OCI-LY1 (cell line): ENCODE measurements around the gene MYO16.

ENCODE experiments used
- H2AFZ ChIP-seq: fragments of 200-600 bp; sonication (generic), shearing (Covaris generic); 2 replicates; pipeline ENCODE4 v1.6.0; 2014; ENCODE audit warnings: antibody characterized with exemption, mild to moderate bottlenecking, low read length
- H3F3A ChIP-seq: fragments of 200-600 bp; sonication (generic), shearing (Covaris generic); 2 replicates; pipeline ENCODE4 v1.6.0; 2014; ENCODE audit warnings: mild to moderate bottlenecking, antibody characterized with exemption, low read length, moderate library complexity; ENCODE audit not compliant: insufficient read depth
- H3K27ac ChIP-seq: fragments of 200-600 bp; sonication (generic); 2 replicates; pipeline ENCODE4 v1.5.1; 2014; ENCODE audit warnings: low read length, mixed run types, mild to moderate bottlenecking, low read depth; ENCODE audit not compliant: poor library complexity, severe bottlenecking
- H3K27me3 ChIP-seq: fragments of 200-600 bp; sonication (generic); 2 replicates; pipeline ENCODE4 v1.6.0; 2014; ENCODE audit warnings: antibody characterized with exemption, mild to moderate bottlenecking, low read length, moderate library complexity; ENCODE audit not compliant: insufficient read depth
- H3K36me3 ChIP-seq: fragments of 200-600 bp; sonication (generic); 2 replicates; pipeline ENCODE4 v1.6.1; 2014; ENCODE audit warnings: mild to moderate bottlenecking, antibody characterized with exemption, low read length, moderate library complexity, mixed read lengths; ENCODE audit not compliant: insufficient read depth
- H3K4me1 ChIP-seq: fragments of 200-600 bp; sonication (generic); 2 replicates; pipeline ENCODE4 v1.5.1; 2014; ENCODE audit warnings: mild to moderate bottlenecking, low read length, moderate library complexity; ENCODE audit not compliant: insufficient read depth, severe bottlenecking
- H3K4me2 ChIP-seq: fragments of 200-600 bp; sonication (generic), shearing (Covaris generic); 2 replicates; pipeline ENCODE4 v1.6.1; 2014; ENCODE audit warnings: low read length
- H3K4me3 ChIP-seq: fragments of 200-600 bp; sonication (generic); 2 replicates; pipeline ENCODE4 v1.5.1; 2014; ENCODE audit warnings: low read length, low read depth, mild to moderate bottlenecking, mixed read lengths; ENCODE audit not compliant: poor library complexity, severe bottlenecking
- H3K79me2 ChIP-seq: fragments of 200-600 bp; shearing (Covaris generic); 2 replicates; pipeline ENCODE4 v1.6.1; 2016; ENCODE audit warnings: mixed run types, low read length, mixed read lengths; ENCODE audit not compliant: insufficient read depth
- H3K9ac ChIP-seq: fragments of 200-600 bp; sonication (generic), shearing (Covaris generic); 2 replicates; pipeline ENCODE4 v1.6.1; 2014; ENCODE audit warnings: mild to moderate bottlenecking, low read length, mixed read lengths
- H3K9me2 ChIP-seq: fragments of 200-600 bp; sonication (generic), shearing (Covaris generic); 2 replicates; pipeline ENCODE4 v1.6.1; 2014; ENCODE audit warnings: low read depth, mild to moderate bottlenecking, low read length, mixed read lengths
- H3K9me3 ChIP-seq: fragments of 200-600 bp; shearing (Covaris generic); 2 replicates; pipeline ENCODE4 v1.6.1; 2014; ENCODE audit warnings: low read length, mixed read lengths
- H4K20me1 ChIP-seq: fragments of 200-600 bp; sonication (generic), shearing (Covaris generic); 2 replicates; pipeline ENCODE4 v1.6.0; 2016; ENCODE audit warnings: mild to moderate bottlenecking, low read length; ENCODE audit not compliant: insufficient read depth
- EZH2 ChIP-seq: fragments of 200-600 bp; sonication (generic), shearing (Covaris generic); IDR thresholded peaks from 2 replicates; pipeline ENCODE4 v1.8.0; 2017; ENCODE audit warnings: borderline replicate concordance, mixed run types, mild to moderate bottlenecking, antibody characterized with exemption, low read length, moderate library complexity, mixed read lengths
- TF ChIP-seq, protein P1 (sequence below): fragments of 200-600 bp; sonication (generic), shearing (Covaris generic); IDR thresholded peaks from 2 replicates; pipeline ENCODE4 v1.5.1; 2017; ENCODE audit warnings: mild to moderate bottlenecking, antibody characterized with exemption, low read length, moderate library complexity, mixed read lengths

The MYO16 gene

DNA sequence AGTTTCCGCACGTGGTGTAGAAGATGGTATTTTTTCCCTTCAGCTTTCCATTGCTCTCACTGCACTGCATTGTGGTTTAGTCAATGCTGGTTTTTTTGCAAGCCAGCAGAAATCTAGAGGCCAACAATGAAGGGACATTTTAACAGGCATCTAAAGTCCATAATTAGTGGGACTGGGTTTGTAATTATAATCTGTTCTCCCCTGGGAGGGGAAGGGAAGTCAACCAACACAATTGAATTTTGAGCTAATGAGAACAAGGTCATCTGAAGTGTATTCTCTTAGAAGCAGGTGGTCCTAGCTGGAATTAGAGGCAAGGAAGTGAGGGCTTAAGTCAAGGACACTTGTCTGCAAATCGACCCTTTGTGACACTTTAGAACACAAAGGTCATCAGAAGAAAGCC is 156.4 kb downstream of the MYO16 start:
- H4K20me1 ChIP-seq, result no peaks in the 10 kb centered on the region
- H3F3A ChIP-seq, result no peaks in the 10 kb centered on the region
- H3K4me3 ChIP-seq, result no peak overlapping the region
- no peaks in the 10 kb centered on the region for H3K36me3 ChIP-seq
- H3K27ac ChIP-seq, result no peak overlapping the region
- no peaks in the 10 kb centered on the region for H3K27me3 ChIP-seq
- H3K9ac ChIP-seq, result no peak overlapping the region
- no peaks in the 10 kb centered on the region for H3K9me3 ChIP-seq
- no peak overlapping the region for H2AFZ ChIP-seq
- no peaks in the 10 kb centered on the region for H3K79me2 ChIP-seq
- no peak for TF ChIP-seq EZH2
- TF ChIP-seq, protein P1, sequence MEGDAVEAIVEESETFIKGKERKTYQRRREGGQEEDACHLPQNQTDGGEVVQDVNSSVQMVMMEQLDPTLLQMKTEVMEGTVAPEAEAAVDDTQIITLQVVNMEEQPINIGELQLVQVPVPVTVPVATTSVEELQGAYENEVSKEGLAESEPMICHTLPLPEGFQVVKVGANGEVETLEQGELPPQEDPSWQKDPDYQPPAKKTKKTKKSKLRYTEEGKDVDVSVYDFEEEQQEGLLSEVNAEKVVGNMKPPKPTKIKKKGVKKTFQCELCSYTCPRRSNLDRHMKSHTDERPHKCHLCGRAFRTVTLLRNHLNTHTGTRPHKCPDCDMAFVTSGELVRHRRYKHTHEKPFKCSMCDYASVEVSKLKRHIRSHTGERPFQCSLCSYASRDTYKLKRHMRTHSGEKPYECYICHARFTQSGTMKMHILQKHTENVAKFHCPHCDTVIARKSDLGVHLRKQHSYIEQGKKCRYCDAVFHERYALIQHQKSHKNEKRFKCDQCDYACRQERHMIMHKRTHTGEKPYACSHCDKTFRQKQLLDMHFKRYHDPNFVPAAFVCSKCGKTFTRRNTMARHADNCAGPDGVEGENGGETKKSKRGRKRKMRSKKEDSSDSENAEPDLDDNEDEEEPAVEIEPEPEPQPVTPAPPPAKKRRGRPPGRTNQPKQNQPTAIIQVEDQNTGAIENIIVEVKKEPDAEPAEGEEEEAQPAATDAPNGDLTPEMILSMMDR, result no peak
- no peaks in the 10 kb centered on the region for H3K4me1 ChIP-seq
- no peaks in the 10 kb centered on the region for H3K9me2 ChIP-seq
- no peak overlapping the region for H3K4me2 ChIP-seq

DNA sequence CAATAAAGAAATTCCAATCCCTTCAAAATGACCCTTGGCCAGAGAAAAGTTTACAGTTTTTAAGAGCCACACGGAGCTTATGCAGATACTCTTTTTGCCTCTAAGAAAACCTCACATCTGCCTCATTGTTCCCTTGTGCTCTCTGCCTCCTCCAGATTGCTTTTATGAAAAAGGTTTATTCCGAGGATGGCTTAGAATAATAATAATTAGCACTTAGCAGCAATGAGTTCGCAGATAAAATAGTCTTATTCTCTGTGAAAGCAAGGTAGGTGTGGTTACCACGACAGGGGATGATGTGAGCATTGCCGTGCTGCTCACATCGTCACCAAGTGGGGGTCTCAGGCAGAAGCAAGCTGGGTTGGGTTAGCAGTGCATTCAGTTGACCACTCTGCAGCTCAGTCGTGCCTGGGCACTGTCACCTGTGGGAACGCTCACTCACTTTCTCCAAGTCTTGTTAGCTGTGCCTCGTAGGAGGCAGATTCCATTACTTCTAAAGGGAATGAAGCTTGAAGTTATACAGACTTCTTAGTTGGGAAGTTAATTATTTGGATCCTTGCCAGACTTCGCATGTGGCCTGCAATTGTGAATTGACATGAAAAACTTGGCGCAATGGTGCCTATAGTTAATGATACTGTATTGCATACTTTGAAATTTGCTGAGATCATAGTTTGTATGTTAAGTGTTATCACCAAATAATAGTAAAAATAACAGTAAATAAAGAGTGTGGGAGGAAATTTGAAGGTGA is 157.2 kb downstream of the MYO16 start:
- H4K20me1 ChIP-seq, result no peaks in the 10 kb centered on the region
- H2AFZ ChIP-seq, result no peak overlapping the region
- TF ChIP-seq EZH2, result no peak
- TF ChIP-seq, protein P1, result no peak
- H3F3A ChIP-seq, result no peaks in the 10 kb centered on the region
- no peak overlapping the region for H3K27ac ChIP-seq
- H3K4me3 ChIP-seq, result no peak overlapping the region
- no peaks in the 10 kb centered on the region for H3K9me3 ChIP-seq
- no peaks in the 10 kb centered on the region for H3K79me2 ChIP-seq
- no peak overlapping the region for H3K9ac ChIP-seq
- no peaks in the 10 kb centered on the region for H3K27me3 ChIP-seq
- no peaks in the 10 kb centered on the region for H3K4me1 ChIP-seq
- H3K36me3 ChIP-seq, result no peaks in the 10 kb centered on the region
- H3K4me2 ChIP-seq, result no peak overlapping the region
- H3K9me2 ChIP-seq, result no peaks in the 10 kb centered on the region

DNA sequence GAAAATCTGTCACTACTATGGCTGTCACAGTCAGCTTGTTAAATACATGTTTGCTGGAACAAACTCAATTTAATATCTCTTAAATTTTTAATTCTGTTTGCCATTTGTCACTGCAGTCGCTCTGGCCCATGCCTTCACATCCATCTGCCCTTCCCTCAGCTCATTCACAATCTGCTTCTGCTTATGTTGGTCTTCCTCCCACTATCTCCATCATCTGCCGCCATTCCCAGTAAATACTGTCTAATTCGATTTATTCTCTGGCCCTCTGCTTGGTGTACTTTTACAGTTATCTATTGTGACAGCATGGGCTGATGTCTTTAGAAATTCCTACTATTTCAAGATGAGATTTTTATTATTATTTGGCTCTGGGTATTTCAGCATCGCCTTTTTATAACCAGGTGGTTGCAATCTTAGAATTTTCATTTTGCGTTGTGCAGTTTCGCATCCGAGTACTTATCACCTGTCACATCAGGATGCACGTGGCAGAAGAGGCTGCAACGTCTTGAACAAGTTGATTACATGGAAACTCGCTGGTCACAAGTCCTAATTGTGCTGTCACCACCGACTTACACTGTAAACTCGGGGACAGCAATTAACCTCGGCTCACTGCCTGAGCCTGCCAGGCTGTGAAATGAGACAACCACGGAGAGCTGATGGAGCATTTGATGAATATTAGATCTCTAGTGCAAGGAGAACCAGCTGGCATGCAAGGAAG is 158.4 kb downstream of the MYO16 start:
- Histone ChIP-seq H3F3A (no peaks in the 10 kb centered on the region), H3K9me2 (no peaks in the 10 kb centered on the region), H3K4me2 (no peak overlapping the region), H3K27ac (no peak overlapping the region), H3K79me2 (no peaks in the 10 kb centered on the region), H3K4me3 (no peak overlapping the region), H3K36me3 (no peaks in the 10 kb centered on the region), H4K20me1 (no peaks in the 10 kb centered on the region), H2AFZ (no peak overlapping the region), H3K4me1 (no peaks in the 10 kb centered on the region), H3K27me3 (no peaks in the 10 kb centered on the region), H3K9me3 (no peaks in the 10 kb centered on the region), H3K9ac (no peak overlapping the region)
- TF ChIP-seq, protein P1, result no peak
- no peak for TF ChIP-seq EZH2
